HG03108 (cell line): Measurements from ENCODE around the gene RAB11FIP3.
"Not testable (repeated sequence)": the region's sequence is repeated elsewhere in the genome, so short reads cannot be mapped to it uniquely, and the experiment has no call there.

ENCODE experiments used
- ATAC-seq: cut with Tn5 transposase; IDR thresholded peaks from one replicate; pipeline ENCODE4 v1.9.1; 2021; ENCODE audit warnings: moderate library complexity; ENCODE audit not compliant: unreplicated experiment

RAB11FIP3 gene

GRCh38 chr16:466651-467050, 41.2 kb downstream of the RAB11FIP3 start:
- ATAC-seq: no peak

- ATAC-seq: not testable (repeated sequence)
Measured at GRCh38 chr16:467249-467871, 41.9 kb downstream of the RAB11FIP3 start.

GRCh38 chr16:468068-468821, 42.8 kb downstream of the RAB11FIP3 start:
- no peak for ATAC-seq

GRCh38 chr16:469459-469858, 44.0 kb downstream of the RAB11FIP3 start:
- ATAC-seq: not testable (repeated sequence)

GRCh38 chr16:470418-470817, 45.0 kb downstream of the RAB11FIP3 start:
- ATAC-seq: no peak

- no peak for ATAC-seq
Measured at GRCh38 chr16:471353-472198, 46.1 kb downstream of the RAB11FIP3 start.

- no peak for ATAC-seq
Measured at GRCh38 chr16:472199-472504, 46.7 kb downstream of the RAB11FIP3 start.

- no peak for ATAC-seq
Measured at GRCh38 chr16:473046-474043, 47.9 kb downstream of the RAB11FIP3 start.

GRCh38 chr16:474420-475122, 49.1 kb downstream of the RAB11FIP3 start:
- ATAC-seq: no peak

- no peak for ATAC-seq
Measured at GRCh38 chr16:476039-476438, 50.6 kb downstream of the RAB11FIP3 start.

- ATAC-seq: no peak
Measured at GRCh38 chr16:477301-478157, 52.1 kb downstream of the RAB11FIP3 start.

GRCh38 chr16:478287-478686, 52.8 kb downstream of the RAB11FIP3 start:
- not testable (repeated sequence) for ATAC-seq

GRCh38 chr16:482468-483185, 57.2 kb downstream of the RAB11FIP3 start:
- ATAC-seq: no peak

GRCh38 chr16:483341-484075, 58.1 kb downstream of the RAB11FIP3 start:
- no peak for ATAC-seq

- no peak for ATAC-seq
Measured at GRCh38 chr16:489606-490005, 64.2 kb downstream of the RAB11FIP3 start.

GRCh38 chr16:490768-491167, 65.3 kb downstream of the RAB11FIP3 start:
- no peak for ATAC-seq

- no peak for ATAC-seq
Measured at GRCh38 chr16:491220-491919, 65.9 kb downstream of the RAB11FIP3 start.
